Spinal cord (tissue), 10 donors: ENCODE measurements around the gene BTBD16. TPM values are rescaled to one million over a fixed set of nuclear protein-coding genes. Genes with fewer than 3 reads are reported as not detected.

Experiments used
- DNase-seq, 6 donors: peaks; one replicate each; pipeline versions ENCODE4 v3.0.0 to v3.0.0-alpha.2; 2013 to 2015; ENCODE audit warnings: low spot score in 6 of 6, low read depth in 4 of 6
- H3K27ac ChIP-seq: one replicate; pipeline ENCODE4 v1.5.1; 2013; ENCODE audit warnings: low read depth, low read length, control low read depth
- H3K27me3 ChIP-seq: one replicate; pipeline ENCODE4 v1.6.1; 2013; ENCODE audit warnings: low read length; ENCODE audit not compliant: control insufficient read depth, insufficient read depth
- H3K36me3 ChIP-seq: one replicate; pipeline ENCODE4 v1.6.1; 2013; ENCODE audit warnings: low read length; ENCODE audit not compliant: control insufficient read depth, insufficient read depth
- H3K4me1 ChIP-seq: one replicate; pipeline ENCODE4 v1.6.1; 2013; ENCODE audit warnings: low read length; ENCODE audit not compliant: control insufficient read depth, insufficient read depth
- H3K4me3 ChIP-seq: one replicate; pipeline ENCODE4 v1.5.1; 2013; ENCODE audit warnings: low read depth, low read length, control low read depth
- H3K9me3 ChIP-seq: one replicate; pipeline ENCODE4 v1.6.1; 2013; ENCODE audit warnings: low read length; ENCODE audit not compliant: control insufficient read depth, insufficient read depth
- WGBS: methylation state at CpG from one replicate; pipeline ENCODE4 v1.1.5; 2013; ENCODE audit warnings: missing lambda C conversion rate; ENCODE audit not compliant: insufficient coverage; 5-methylcytosine and 5-hydroxymethylcytosine counted together
- polyA plus RNA-seq, 2 donors: library from polyadenylated mRNA; unstranded; fragments of 120-200 nt; gene quantifications; one replicate each; pipeline ENCODE4 v1.2.1, GENCODE V29; 2013; ENCODE audit not compliant: insufficient read length in 2 of 2
- small RNA-seq: library from RNA; depleted of rRNA; stranded (forward); fragments of <200 nt; gene quantifications from one replicate; pipeline ENCODE3, GENCODE V24; 2014; ENCODE audit warnings: low replicate concordance
- total RNA-seq, 2 donors: library from RNA; depleted of rRNA in 1 of 2; stranded (reverse); fragments of 120-200 nt in 1 of 2; fragments of >200 nt in 1 of 2; gene quantifications; one replicate each; pipeline versions ENCODE4 v1.2.3 to v1.2.4, GENCODE V29; 2013 to 2014
- donor health status: healthy.

BTBD16 gene
- total and polyA plus RNA-seq, 4 donors = 0.59 to 2.5 (median 1.4) TPM

GRCh38 chr10:122387572-122387971 is 116.5 kb downstream of the BTBD16 start:
- no peak overlapping the region for H3K4me3 ChIP-seq
- no peaks in the 10 kb centered on the region for H3K36me3 ChIP-seq
- H3K4me1 ChIP-seq = no peaks in the 10 kb centered on the region
- H3K9me3 ChIP-seq = no peaks in the 10 kb centered on the region
- no peak overlapping the region for H3K27ac ChIP-seq
- WGBS = no CpG with 5 or more reads among the region's 2 CpGs
- no peaks in the 10 kb centered on the region for H3K27me3 ChIP-seq
- no peak for DNase-seq

Small RNA genes within 50 kb of the gene (small RNA-seq; reads per million reads assigned to genes)
- not detected for gene RNU6-728P

Other genes starting within 250 kb of the BTBD16 start
- gene PLEKHA1, start 103.4 kb downstream of the BTBD16 start, total RNA-seq = 100 to 1,000 TPM in 1 of 2 donors, 10 to 100 TPM in 1; 43.4 to 119 TPM
- 100 to 1,000 TPM; 101 to 112 TPM for gene PLEKHA1, start 103.4 kb downstream of the BTBD16 start, polyA plus RNA-seq
- gene ARMS2, start 183.4 kb downstream of the BTBD16 start, total RNA-seq = not detected
- gene ARMS2, start 183.4 kb downstream of the BTBD16 start, polyA plus RNA-seq = under 1 TPM; 0.26 to 0.52 TPM
- gene HTRA1, start 190.3 kb downstream of the BTBD16 start, total RNA-seq = 100 to 1,000 TPM; 150 to 166 TPM
- gene HTRA1, start 190.3 kb downstream of the BTBD16 start, polyA plus RNA-seq = 100 to 1,000 TPM; 174 to 243 TPM